ENCODE measurements around the gene RGL4. TPM values are rescaled to one million over a fixed set of nuclear protein-coding genes. Genes with fewer than 3 reads are reported as not detected.

Gene RGL4
- total and polyA plus RNA-seq, 7 donors = 0.04 to 0.40 (median 0.18) TPM; not detected in 3

DNA sequence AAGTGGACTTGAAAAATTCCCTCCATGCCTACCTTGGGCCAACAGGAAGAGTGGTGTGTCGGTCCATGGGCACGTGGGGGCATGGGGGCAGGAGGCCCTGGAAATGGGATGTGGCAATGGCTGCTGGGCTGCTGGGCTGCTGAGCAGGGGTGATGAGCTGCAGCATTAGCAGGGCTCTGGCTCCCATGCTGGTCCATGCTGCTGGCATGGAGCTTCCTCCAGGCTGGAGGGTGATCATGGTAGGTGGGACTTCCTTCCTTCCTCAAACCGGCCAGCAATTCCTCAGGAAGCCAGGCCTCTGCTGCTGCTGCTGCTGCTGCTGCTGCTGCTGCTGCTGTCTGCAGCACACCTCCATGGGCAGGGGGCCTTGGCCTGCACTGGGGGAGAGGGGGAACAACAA, 4.3 kb downstream of the RGL4 start:
- DNase-seq = no peak
- no peak for TF ChIP-seq CTCF (IDR thresholded peaks at IDR 0.05)
- WGBS, 3 donors = 78 to 83% (median 83%) methylated on average over 3 of the region's 3 CpGs
- intact Hi-C loops (cut with DNase I) = no loop called here
- no peak overlapping the region for H3K4me3 ChIP-seq
- H3K27ac ChIP-seq = no peak overlapping the region
- peaks cover 0 to 43% of the 10 kb centered on the region in 2 donors for H3K36me3 ChIP-seq (ENCODE audit: insufficient read depth in 1 of 2, low read depth in 1 of 2)
- no peak for ATAC-seq
- no peaks in the 10 kb centered on the region for H3K9me3 ChIP-seq
- no peaks in the 10 kb centered on the region for H3K4me1 ChIP-seq
- no peaks in the 10 kb centered on the region for H3K27me3 ChIP-seq (ENCODE audit: insufficient read depth in 3 of 3, low read length in 2 of 3)

- no peak for TF ChIP-seq CTCF (IDR thresholded peaks at IDR 0.05)
- no peaks in the 10 kb centered on the region for H3K27me3 ChIP-seq (ENCODE audit: insufficient read depth in 3 of 3, low read length in 2 of 3)
- no peak overlapping the region for H3K4me3 ChIP-seq
- H3K4me1 ChIP-seq = no peaks in the 10 kb centered on the region
- WGBS, 3 donors = 88 to 91% (median 90%) methylated on average over 19 of the region's 19 CpGs
- no peak for DNase-seq
- peaks cover 3 to 44% of the 10 kb centered on the region in 2 donors for H3K36me3 ChIP-seq (ENCODE audit: insufficient read depth in 1 of 2, low read depth in 1 of 2)
- H3K27ac ChIP-seq = no peak overlapping the region
- no peaks in the 10 kb centered on the region for H3K9me3 ChIP-seq
- intact Hi-C loops (cut with DNase I) = no loop called here
- ATAC-seq = no peak
Measured at GRCh38 chr22:23695571-23696325, 4.9 kb downstream of the RGL4 start.

DNA sequence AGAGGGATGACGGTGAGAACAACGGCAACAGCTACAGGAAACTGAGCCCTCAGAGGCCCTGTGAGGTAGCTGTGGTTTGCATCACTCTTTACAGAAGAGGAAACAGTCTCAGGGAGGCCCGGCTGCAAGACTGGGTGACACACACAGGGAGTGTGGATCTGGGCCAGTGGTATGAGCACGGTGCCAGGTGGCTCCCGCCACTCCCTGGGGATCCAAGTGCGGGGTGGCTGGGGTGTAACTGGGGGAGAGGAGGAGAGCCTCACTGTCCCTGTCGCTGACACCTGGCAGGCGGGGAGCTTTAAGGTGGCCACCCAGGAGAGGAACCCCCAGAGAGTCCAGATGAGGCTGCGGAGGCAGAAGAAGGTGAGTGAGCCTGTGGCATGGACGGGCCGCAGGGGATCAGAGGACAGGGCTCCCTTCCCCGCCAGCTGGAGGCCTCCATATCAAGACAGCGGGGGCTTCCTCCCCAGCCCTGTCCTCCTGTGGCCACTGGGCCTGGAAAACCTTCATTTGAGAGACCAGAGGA, 5.6 kb downstream of the RGL4 start:
- no peaks in the 10 kb centered on the region for H3K4me1 ChIP-seq
- intact Hi-C loops (cut with DNase I) = no loop called here
- H3K27ac ChIP-seq = no peak overlapping the region
- DNase-seq = peak in 1 of 2 donors; percentile 71
- WGBS, 3 donors = 73 to 89% (median 78%) methylated on average over 13 of the region's 13 CpGs
- H3K36me3 ChIP-seq (ENCODE audit: insufficient read depth in 1 of 2, low read depth in 1 of 2) = peaks cover 3 to 44% of the 10 kb centered on the region in 2 donors
- H3K9me3 ChIP-seq = no peaks in the 10 kb centered on the region
- H3K27me3 ChIP-seq (ENCODE audit: insufficient read depth in 3 of 3, low read length in 2 of 3) = no peaks in the 10 kb centered on the region
- H3K4me3 ChIP-seq = no peak overlapping the region
- TF ChIP-seq CTCF (IDR thresholded peaks at IDR 0.05) = no peak
- peak in 3 of 4 donors; percentile 50 to 69 (median 57) for ATAC-seq

DNA sequence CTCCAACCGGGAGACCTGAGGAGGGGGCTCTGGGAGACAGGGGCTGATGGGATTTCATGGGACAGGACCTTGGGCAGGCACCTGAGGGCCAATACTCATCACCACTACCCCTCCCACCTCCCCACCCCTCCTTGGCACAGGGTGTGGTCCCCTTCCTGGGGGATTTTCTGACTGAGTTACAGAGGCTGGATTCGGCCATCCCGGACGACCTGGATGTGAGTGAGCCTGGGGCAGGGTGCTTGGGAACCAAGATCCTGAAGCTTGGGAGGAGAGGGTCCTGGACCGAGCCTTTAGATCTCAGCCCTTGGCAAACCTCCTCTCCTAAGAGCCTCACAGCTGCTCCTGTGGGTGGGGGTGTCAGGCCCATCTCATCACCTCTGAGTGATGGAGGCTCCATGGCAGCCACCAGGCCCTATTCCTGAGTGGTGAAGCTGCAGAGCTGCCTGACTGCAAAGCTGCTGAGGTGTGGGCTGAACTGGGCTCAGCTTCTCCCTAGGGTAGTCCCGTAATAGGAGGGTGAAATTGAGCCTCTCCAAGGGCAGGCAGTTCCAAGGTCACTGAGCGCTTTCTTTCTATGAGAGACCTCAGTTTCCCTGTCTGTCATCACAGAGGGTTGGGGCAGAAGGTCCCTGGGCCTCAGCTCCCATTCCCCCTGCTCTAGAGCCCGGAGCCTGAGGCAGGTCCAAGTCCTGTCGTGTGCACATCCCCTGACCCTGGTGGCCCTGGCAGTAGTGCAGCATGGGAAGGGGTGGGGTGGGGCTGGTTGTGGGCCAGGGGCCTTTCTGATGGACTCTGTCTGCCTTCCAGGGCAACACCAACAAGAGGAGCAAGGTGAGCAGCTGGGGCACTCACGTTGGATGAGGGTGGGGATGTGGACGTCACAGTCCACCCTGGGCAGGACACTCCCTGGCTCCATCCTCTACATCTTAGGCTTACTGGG, 6.5 kb downstream of the RGL4 start:
- H3K9me3 ChIP-seq = no peaks in the 10 kb centered on the region
- H3K27me3 ChIP-seq (ENCODE audit: insufficient read depth in 3 of 3, low read length in 2 of 3) = no peaks in the 10 kb centered on the region
- H3K4me1 ChIP-seq = no peaks in the 10 kb centered on the region
- no peak for DNase-seq
- peaks cover 3 to 49% of the 10 kb centered on the region in 2 donors for H3K36me3 ChIP-seq (ENCODE audit: insufficient read depth in 1 of 2, low read depth in 1 of 2)
- intact Hi-C loops (cut with DNase I) = no loop called here
- no peak for TF ChIP-seq CTCF (IDR thresholded peaks at IDR 0.05)
- peak in 1 of 4 donors; percentile 6 for ATAC-seq
- no peak overlapping the region for H3K4me3 ChIP-seq
- no peak overlapping the region for H3K27ac ChIP-seq
- WGBS, 3 donors = 88 to 96% (median 88%) methylated on average over 11 of the region's 11 CpGs
